SU-DHL-6 (cell line): ENCODE measurements around the gene PDS5A.

Experiments used
- H2AFZ ChIP-seq: fragments of 200-600 bp; sonication (generic); 2 replicates; pipeline ENCODE4 v1.6.1; 2014; ENCODE audit warnings: low read depth, mild to moderate bottlenecking, moderate library complexity, mixed read lengths, antibody characterized with exemption, low read length; ENCODE audit not compliant: severe bottlenecking
- H3F3A ChIP-seq: fragments of 200-600 bp; shearing (Covaris generic); 2 replicates; pipeline ENCODE4 v1.6.0; 2016; ENCODE audit warnings: antibody characterized with exemption, mild to moderate bottlenecking; ENCODE audit not compliant: insufficient read depth
- H3K27ac ChIP-seq: fragments of 200-600 bp; sonication (generic); 2 replicates; pipeline ENCODE4 v1.5.1; 2016; ENCODE audit warnings: low read depth, mild to moderate bottlenecking, low read length, moderate library complexity, mixed read lengths
- H3K27me3 ChIP-seq: fragments of 200-600 bp; sonication (generic), shearing (Covaris generic); 2 replicates; pipeline ENCODE4 v1.6.0; 2014; ENCODE audit warnings: mild to moderate bottlenecking, low read length
- H3K36me3 ChIP-seq: fragments of 200-600 bp; sonication (generic); 2 replicates; pipeline ENCODE4 v1.6.1; 2014; ENCODE audit warnings: mild to moderate bottlenecking, low read length, mixed read lengths
- H3K4me2 ChIP-seq: fragments of 300-600, 200-600 bp; shearing (Covaris generic), sonication (generic); 2 replicates; pipeline ENCODE4 v1.6.0; 2014; ENCODE audit warnings: low read length, low read depth, mild to moderate bottlenecking; ENCODE audit not compliant: poor library complexity, severe bottlenecking
- H3K4me3 ChIP-seq: fragments of 200-600 bp; sonication (generic); 2 replicates; pipeline ENCODE4 v1.5.1; 2014; ENCODE audit warnings: antibody characterized with exemption, low read length, mild to moderate bottlenecking, mixed read lengths; ENCODE audit not compliant: insufficient read depth, poor library complexity, severe bottlenecking
- H3K79me2 ChIP-seq: fragments of 200-600 bp; sonication (generic); 2 replicates; pipeline ENCODE4 v1.6.1; 2014; ENCODE audit warnings: mild to moderate bottlenecking, low read length, moderate library complexity; ENCODE audit not compliant: insufficient read depth
- H3K9ac ChIP-seq: fragments of 200-600 bp; sonication (generic); 2 replicates; pipeline ENCODE4 v1.7.0; 2014; ENCODE audit warnings: mild to moderate bottlenecking, low read length
- H3K9me2 ChIP-seq: fragments of 200-600 bp; sonication (generic); replicated peaks from 2 replicates; pipeline ENCODE4 v1.6.1; 2014; ENCODE audit warnings: low read length; ENCODE audit not compliant: insufficient read depth
- H3K9me3 ChIP-seq: fragments of 200-600 bp; sonication (generic); 2 replicates; pipeline ENCODE4 v1.6.1; 2014; ENCODE audit warnings: low read length, mixed read lengths; ENCODE audit not compliant: insufficient read depth
- H4K20me1 ChIP-seq: fragments of 200-600 bp; sonication (generic); 2 replicates; pipeline ENCODE4 v1.6.1; 2014; ENCODE audit warnings: low read depth, mild to moderate bottlenecking, antibody characterized with exemption, low read length, moderate library complexity, mixed read lengths
- EZH2phosphoT487 ChIP-seq: fragments of 200-600 bp; sonication (generic), shearing (Covaris generic); conservative IDR thresholded peaks from 2 replicates; pipeline ENCODE4 v1.6.1; 2018; ENCODE audit warnings: mild to moderate bottlenecking, antibody characterized with exemption, low read length, moderate library complexity, mixed read lengths
- TF ChIP-seq, protein P1 (sequence below): fragments of 200-600 bp; sonication (generic); IDR thresholded peaks from one replicate; pipeline ENCODE4 v1.5.1; 2017; ENCODE audit warnings: antibody characterized with exemption, mild to moderate bottlenecking, low read length, moderate library complexity; ENCODE audit not compliant: insufficient read depth, poor library complexity, severe bottlenecking

The PDS5A gene

DNA sequence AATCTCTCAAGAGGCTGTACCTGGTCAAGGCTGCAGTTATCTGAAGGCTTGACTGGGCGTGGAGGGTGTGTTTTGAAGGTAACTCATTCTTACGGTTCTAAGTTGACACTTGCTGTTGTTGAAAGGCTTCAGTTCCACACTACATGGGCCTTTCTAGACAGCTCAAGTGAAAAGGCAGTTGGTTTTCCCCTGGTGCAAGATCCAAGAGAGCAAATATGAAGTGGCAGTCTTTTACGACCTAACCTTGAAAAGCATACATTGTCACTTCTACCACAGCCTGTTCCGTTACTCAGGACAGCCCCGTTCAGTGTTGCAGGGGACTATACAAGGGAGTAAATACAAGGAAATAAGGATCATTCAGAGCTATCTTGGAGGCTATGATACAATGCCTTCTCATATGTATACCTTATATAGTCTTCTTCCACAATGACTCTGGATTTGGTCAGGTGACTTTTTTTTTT, 46.2 kb downstream of the PDS5A start:
- H3F3A ChIP-seq, result peaks cover 16% of the 10 kb centered on the region; the same call in 1 of the 2 replicates
- no peaks in the 10 kb centered on the region for H3K9me3 ChIP-seq
- H3K4me2 ChIP-seq, result no peak overlapping the region

DNA sequence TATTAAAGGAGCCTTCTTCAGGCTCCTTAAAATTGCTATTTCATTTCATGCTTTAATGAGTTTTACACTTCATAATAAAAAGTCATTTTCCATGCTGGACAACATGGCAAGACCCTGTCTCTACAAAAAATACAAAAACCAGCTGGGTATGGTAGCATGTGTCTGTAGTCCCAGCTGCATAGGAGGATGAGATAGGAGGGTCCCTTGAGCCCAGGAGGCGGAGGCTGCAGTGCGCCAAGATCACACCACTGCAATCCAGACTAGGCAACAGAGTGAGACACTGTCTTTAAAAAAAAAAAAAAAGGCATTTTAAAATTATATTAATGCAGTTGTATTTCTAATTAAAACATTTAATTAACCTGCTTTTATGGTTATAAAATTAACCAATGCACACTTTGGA, 49.2 kb downstream of the PDS5A start:
- Histone ChIP-seq H3K36me3 (peaks cover 26% of the 10 kb centered on the region), H3K79me2 (peaks cover 65% of the 10 kb centered on the region)
- TF ChIP-seq, protein P1, sequence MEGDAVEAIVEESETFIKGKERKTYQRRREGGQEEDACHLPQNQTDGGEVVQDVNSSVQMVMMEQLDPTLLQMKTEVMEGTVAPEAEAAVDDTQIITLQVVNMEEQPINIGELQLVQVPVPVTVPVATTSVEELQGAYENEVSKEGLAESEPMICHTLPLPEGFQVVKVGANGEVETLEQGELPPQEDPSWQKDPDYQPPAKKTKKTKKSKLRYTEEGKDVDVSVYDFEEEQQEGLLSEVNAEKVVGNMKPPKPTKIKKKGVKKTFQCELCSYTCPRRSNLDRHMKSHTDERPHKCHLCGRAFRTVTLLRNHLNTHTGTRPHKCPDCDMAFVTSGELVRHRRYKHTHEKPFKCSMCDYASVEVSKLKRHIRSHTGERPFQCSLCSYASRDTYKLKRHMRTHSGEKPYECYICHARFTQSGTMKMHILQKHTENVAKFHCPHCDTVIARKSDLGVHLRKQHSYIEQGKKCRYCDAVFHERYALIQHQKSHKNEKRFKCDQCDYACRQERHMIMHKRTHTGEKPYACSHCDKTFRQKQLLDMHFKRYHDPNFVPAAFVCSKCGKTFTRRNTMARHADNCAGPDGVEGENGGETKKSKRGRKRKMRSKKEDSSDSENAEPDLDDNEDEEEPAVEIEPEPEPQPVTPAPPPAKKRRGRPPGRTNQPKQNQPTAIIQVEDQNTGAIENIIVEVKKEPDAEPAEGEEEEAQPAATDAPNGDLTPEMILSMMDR, result no peak
- no peak for TF ChIP-seq EZH2phosphoT487

More for the DNA sequence above, 46.2 kb downstream of the PDS5A start:
- H3K27ac ChIP-seq, result no peak overlapping the region
- H4K20me1 ChIP-seq, result peaks cover 7% of the 10 kb centered on the region
- no peaks in the 10 kb centered on the region for H3K9me2 ChIP-seq
- peaks cover 87% of the 10 kb centered on the region for H3K79me2 ChIP-seq
- no peaks in the 10 kb centered on the region for H3K27me3 ChIP-seq
- peaks cover 17% of the 10 kb centered on the region for H3K36me3 ChIP-seq
- no peak overlapping the region for H3K9ac ChIP-seq
- no peak overlapping the region for H3K4me3 ChIP-seq
- no peak overlapping the region for H2AFZ ChIP-seq
- TF ChIP-seq, protein P1, result no peak
- TF ChIP-seq EZH2phosphoT487, result no peak

DNA sequence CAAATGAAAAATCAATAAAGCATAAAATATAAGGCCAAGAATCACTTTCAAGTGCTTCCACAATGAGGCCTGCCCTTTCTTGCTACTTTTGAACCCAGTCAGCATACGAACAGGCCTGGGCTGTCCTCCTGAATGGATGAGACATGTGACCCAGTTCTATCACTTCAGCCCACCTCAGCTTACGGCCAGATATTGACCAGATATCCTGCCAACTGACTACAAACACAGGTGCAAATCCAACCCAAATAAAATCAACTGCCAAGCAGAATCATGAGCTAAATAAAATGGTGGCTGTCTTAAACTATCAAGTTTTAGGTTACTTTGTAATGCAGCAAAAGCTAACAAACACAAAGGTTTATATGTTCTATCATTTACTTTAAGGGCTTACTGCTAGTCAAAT, 53.7 kb downstream of the PDS5A start:
- Histone ChIP-seq H4K20me1 (peaks cover 3% of the 10 kb centered on the region; the same call in 1 of the 2 replicates), H3K4me3 (no peak overlapping the region), H3K9me3 (no peaks in the 10 kb centered on the region), H3K36me3 (peaks cover 55% of the 10 kb centered on the region), H3K79me2 (peaks cover 25% of the 10 kb centered on the region), H3K27ac (no peak overlapping the region), H3K9me2 (no peaks in the 10 kb centered on the region), H2AFZ (no peak overlapping the region), H3K9ac (no peak overlapping the region), H3F3A (peaks cover 15% of the 10 kb centered on the region; the same call in 1 of the 2 replicates), H3K27me3 (no peaks in the 10 kb centered on the region), H3K4me2 (no peak overlapping the region)
- TF ChIP-seq, protein P1, result no peak
- no peak for TF ChIP-seq EZH2phosphoT487

More for the DNA sequence above, 49.2 kb downstream of the PDS5A start:
- no peaks in the 10 kb centered on the region for H3K9me2 ChIP-seq
- H3K4me3 ChIP-seq, result no peak overlapping the region
- H2AFZ ChIP-seq, result no peak overlapping the region
- no peaks in the 10 kb centered on the region for H3K9me3 ChIP-seq
- H3K4me2 ChIP-seq, result no peak overlapping the region
- 0 out of 2 replicates have a peak, but pooled peaks cover 7% of the 10 kb centered on the region for H3F3A ChIP-seq
- no peak overlapping the region for H3K27ac ChIP-seq
- no peak overlapping the region for H3K9ac ChIP-seq
- no peaks in the 10 kb centered on the region for H3K27me3 ChIP-seq
- peaks cover 2% of the 10 kb centered on the region for H4K20me1 ChIP-seq
